DOHH2 (cell line): ENCODE results near the gene GPR78.

Source experiments
- H3F3A ChIP-seq: fragments of 200-600 bp; sonication (generic), shearing (Covaris generic); 2 replicates; pipeline ENCODE4 v1.6.0; 2016; ENCODE audit warnings: antibody characterized with exemption, mild to moderate bottlenecking; ENCODE audit not compliant: control insufficient read depth, insufficient read depth
- H3K27ac ChIP-seq: fragments of 200-600 bp; sonication (generic); 2 replicates; pipeline ENCODE4 v1.5.1; 2014; ENCODE audit warnings: low read depth, mild to moderate bottlenecking, low read length, moderate library complexity
- H3K27me3 ChIP-seq: fragments of 200-600 bp; sonication (generic); 2 replicates; pipeline ENCODE4 v1.6.1; 2014; ENCODE audit warnings: mild to moderate bottlenecking, low read length, mixed read lengths; ENCODE audit not compliant: control insufficient read depth
- H3K36me3 ChIP-seq: fragments of 200-600 bp; sonication (generic); 2 replicates; pipeline ENCODE4 v1.6.1; 2014; ENCODE audit warnings: mild to moderate bottlenecking, low read length, moderate library complexity, mixed read lengths; ENCODE audit not compliant: control insufficient read depth
- H3K4me1 ChIP-seq: fragments of 200-600 bp; sonication (generic); 2 replicates; pipeline ENCODE4 v1.6.1; 2014; ENCODE audit warnings: mild to moderate bottlenecking, low read length, mixed read lengths; ENCODE audit not compliant: control insufficient read depth
- H3K4me2 ChIP-seq: fragments of 200-600 bp; sonication (generic); 2 replicates; pipeline ENCODE4 v1.6.0; 2014; ENCODE audit warnings: mild to moderate bottlenecking, low read length, moderate library complexity
- H3K4me3 ChIP-seq: fragments of 200-600 bp; sonication (generic); 2 replicates; pipeline ENCODE4 v1.5.1; 2014; ENCODE audit warnings: mild to moderate bottlenecking, low read length, mixed read lengths
- H3K79me2 ChIP-seq: fragments of 200-600 bp; sonication (generic); 2 replicates; pipeline ENCODE4 v1.6.1; 2014; ENCODE audit warnings: mild to moderate bottlenecking, low read length, mixed read lengths; ENCODE audit not compliant: control insufficient read depth
- H3K9me2 ChIP-seq: fragments of 200-600 bp; sonication (generic); replicated peaks from 2 replicates; pipeline ENCODE4 v1.6.1; 2014; ENCODE audit warnings: mild to moderate bottlenecking, low read length, mixed read lengths; ENCODE audit not compliant: control insufficient read depth
- H3K9me3 ChIP-seq: fragments of 200-600 bp; sonication (generic); 2 replicates; pipeline ENCODE4 v1.6.1; 2014; ENCODE audit warnings: antibody characterized with exemption, low read length, mixed read lengths; ENCODE audit not compliant: control insufficient read depth, insufficient read depth
- H4K20me1 ChIP-seq: fragments of 200-600 bp; sonication (generic); 2 replicates; pipeline ENCODE4 v1.6.0; 2014; ENCODE audit warnings: low read depth, mild to moderate bottlenecking, antibody characterized with exemption, low read length, moderate library complexity; ENCODE audit not compliant: control insufficient read depth, insufficient read depth
- EZH2phosphoT487 ChIP-seq: fragments of 200-600 bp; sonication (generic); IDR thresholded peaks from 2 replicates; pipeline ENCODE4 v1.6.1; 2017; ENCODE audit warnings: borderline replicate concordance, mild to moderate bottlenecking, antibody characterized with exemption, low read length, moderate library complexity, mixed read lengths
- TF ChIP-seq, protein P1 (sequence below): fragments of 200-600 bp; sonication (generic); IDR thresholded peaks from one replicate; pipeline ENCODE4 v1.5.1; 2014; ENCODE audit warnings: antibody characterized with exemption, mild to moderate bottlenecking, low read depth, low read length; ENCODE audit not compliant: poor library complexity, severe bottlenecking

The GPR78 gene

DNA sequence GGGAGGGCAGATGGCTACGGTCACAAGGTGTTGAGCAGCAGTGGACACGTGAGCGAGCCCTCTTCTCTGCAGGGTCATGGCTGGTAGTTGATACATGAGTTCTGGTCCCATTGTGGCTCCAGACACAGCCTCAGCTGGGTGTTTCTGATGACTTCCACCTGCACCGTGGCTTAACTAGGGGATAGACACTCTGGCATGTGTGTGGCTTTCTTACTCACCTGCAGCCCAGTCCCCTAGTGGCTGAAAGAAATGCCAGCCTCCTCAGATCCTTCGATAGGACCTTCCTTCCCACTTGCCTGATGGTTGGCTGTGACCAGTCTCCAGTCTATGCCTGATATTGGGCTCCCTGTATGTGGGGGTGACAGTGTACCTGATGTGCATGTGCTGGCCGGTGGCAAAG, 5.0 kb downstream of the GPR78 start:
- Histone ChIP-seq H3K4me2 (no peak overlapping the region), H3K9me2 (no peaks in the 10 kb centered on the region), H3K27ac (no peak overlapping the region), H3K4me3 (no peak overlapping the region), H3K27me3 (no peaks in the 10 kb centered on the region), H3K9me3 (no peaks in the 10 kb centered on the region), H3K4me1 (no peaks in the 10 kb centered on the region), H3F3A (no peaks in the 10 kb centered on the region), H4K20me1 (no peaks in the 10 kb centered on the region), H3K79me2 (no peaks in the 10 kb centered on the region), H3K36me3 (no peaks in the 10 kb centered on the region)
- no peak for TF ChIP-seq EZH2phosphoT487
- TF ChIP-seq, protein P1, sequence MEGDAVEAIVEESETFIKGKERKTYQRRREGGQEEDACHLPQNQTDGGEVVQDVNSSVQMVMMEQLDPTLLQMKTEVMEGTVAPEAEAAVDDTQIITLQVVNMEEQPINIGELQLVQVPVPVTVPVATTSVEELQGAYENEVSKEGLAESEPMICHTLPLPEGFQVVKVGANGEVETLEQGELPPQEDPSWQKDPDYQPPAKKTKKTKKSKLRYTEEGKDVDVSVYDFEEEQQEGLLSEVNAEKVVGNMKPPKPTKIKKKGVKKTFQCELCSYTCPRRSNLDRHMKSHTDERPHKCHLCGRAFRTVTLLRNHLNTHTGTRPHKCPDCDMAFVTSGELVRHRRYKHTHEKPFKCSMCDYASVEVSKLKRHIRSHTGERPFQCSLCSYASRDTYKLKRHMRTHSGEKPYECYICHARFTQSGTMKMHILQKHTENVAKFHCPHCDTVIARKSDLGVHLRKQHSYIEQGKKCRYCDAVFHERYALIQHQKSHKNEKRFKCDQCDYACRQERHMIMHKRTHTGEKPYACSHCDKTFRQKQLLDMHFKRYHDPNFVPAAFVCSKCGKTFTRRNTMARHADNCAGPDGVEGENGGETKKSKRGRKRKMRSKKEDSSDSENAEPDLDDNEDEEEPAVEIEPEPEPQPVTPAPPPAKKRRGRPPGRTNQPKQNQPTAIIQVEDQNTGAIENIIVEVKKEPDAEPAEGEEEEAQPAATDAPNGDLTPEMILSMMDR = no peak

DNA sequence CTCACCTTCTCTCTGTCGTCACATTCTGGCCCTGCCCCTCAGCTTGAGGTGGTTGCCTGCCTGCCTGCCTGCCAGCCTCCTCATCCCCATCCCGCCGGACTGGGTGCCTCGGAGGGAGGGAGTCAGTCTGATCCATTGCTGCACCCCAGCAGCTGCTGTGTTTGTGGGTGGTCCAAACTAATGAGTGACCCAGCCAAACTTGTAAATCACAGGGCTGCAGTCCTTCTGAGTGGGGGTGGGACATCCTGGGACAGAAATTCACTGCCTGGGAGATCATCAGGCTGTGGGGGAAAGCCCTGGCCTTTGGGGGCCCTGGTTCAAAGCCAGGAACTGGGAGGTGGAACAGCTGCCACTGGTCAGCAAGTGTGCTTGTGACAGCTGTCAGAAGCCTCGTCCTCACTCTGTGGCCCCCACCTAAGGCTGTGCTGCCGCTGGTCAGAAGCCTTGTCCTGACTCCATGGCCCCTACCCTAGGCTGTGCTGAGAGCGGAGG, 5.6 kb downstream of the GPR78 start:
- Histone ChIP-seq H3K27me3 (no peaks in the 10 kb centered on the region), H4K20me1 (no peaks in the 10 kb centered on the region)
- TF ChIP-seq, protein P1 = no peak
- no peak for TF ChIP-seq EZH2phosphoT487

DNA sequence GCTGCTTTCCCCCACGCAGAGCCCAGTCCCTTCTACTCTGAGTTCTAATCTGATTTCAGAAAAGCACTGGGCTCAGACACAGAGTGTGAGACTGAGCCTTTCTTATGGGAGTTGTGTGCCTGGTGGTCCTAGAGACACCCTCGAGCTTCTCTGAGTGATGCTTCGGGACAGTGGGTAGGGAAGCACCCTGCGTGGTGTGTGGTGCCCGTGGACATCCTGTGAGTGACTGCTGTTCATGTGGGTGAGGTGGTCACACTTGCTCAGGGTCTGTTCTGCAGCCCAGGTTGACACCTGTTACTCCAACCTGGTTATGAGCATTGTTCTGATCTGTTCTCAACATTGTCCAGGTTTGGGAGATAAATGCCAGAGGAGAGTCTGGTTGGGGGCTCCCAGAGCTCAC, 6.1 kb downstream of the GPR78 start:
- H3K27me3 ChIP-seq = no peaks in the 10 kb centered on the region
- no peaks in the 10 kb centered on the region for H3K79me2 ChIP-seq
- no peak overlapping the region for H3K27ac ChIP-seq
- H3K36me3 ChIP-seq = no peaks in the 10 kb centered on the region
- H4K20me1 ChIP-seq = no peaks in the 10 kb centered on the region
- no peak overlapping the region for H3K4me3 ChIP-seq
- H3K4me1 ChIP-seq = no peaks in the 10 kb centered on the region
- H3K9me2 ChIP-seq = no peaks in the 10 kb centered on the region
- no peaks in the 10 kb centered on the region for H3K9me3 ChIP-seq
- TF ChIP-seq EZH2phosphoT487 = no peak
- TF ChIP-seq, protein P1 = no peak
- H3K4me2 ChIP-seq = no peak overlapping the region
- H3F3A ChIP-seq = no peaks in the 10 kb centered on the region

More for the DNA sequence above, 5.6 kb downstream of the GPR78 start:
- H3F3A ChIP-seq = no peaks in the 10 kb centered on the region
- no peak overlapping the region for H3K4me3 ChIP-seq
- H3K27ac ChIP-seq = no peak overlapping the region
- no peaks in the 10 kb centered on the region for H3K36me3 ChIP-seq
- H3K4me2 ChIP-seq = no peak overlapping the region
- no peaks in the 10 kb centered on the region for H3K9me2 ChIP-seq
- H3K9me3 ChIP-seq = no peaks in the 10 kb centered on the region
- no peaks in the 10 kb centered on the region for H3K79me2 ChIP-seq
- no peaks in the 10 kb centered on the region for H3K4me1 ChIP-seq
